IMR-90 (cell line): ENCODE measurements around the gene SLC7A7. TPM values are rescaled to one million over a fixed set of nuclear protein-coding genes. Genes with fewer than 3 reads are reported as not detected.

Experiments
- BHLHE40 ChIP-seq: fragments of 150-350 bp; IDR thresholded peaks from 2 replicates; pipeline ENCODE4 v1.6.1; 2016; ENCODE audit warnings: mild to moderate bottlenecking, low read depth, low read length
- CHD1 ChIP-seq: IDR thresholded peaks from 2 replicates; pipeline ENCODE4 v1.6.1; 2012; ENCODE audit warnings: low read depth, low read length, improper control_type of control experiment
- FOS ChIP-seq: fragments of 150-350 bp; IDR thresholded peaks from 2 replicates; pipeline ENCODE4 v1.6.1; 2016; ENCODE audit warnings: low read depth, low read length
- POLR2A ChIP-seq: IDR thresholded peaks from 2 replicates; pipeline ENCODE4 v1.6.1; 2012; ENCODE audit warnings: mild to moderate bottlenecking, low read depth, low read length
- RFX5 ChIP-seq: IDR thresholded peaks from 2 replicates; pipeline ENCODE4 v1.8.0; 2012; ENCODE audit warnings: low read depth, mild to moderate bottlenecking, low read length, moderate library complexity
- SMC3 ChIP-seq: fragments of 150-350 bp; IDR thresholded peaks from 2 replicates; pipeline ENCODE4 v1.6.1; 2016; ENCODE audit warnings: low read depth, mild to moderate bottlenecking, antibody characterized with exemption, low read length, moderate library complexity
- polyA plus RNA-seq, 3 experiments: library from polyadenylated mRNA; depleted of rRNA; stranded (reverse); fragments of >200 nt; gene quantifications; 2 replicates each; pipeline ENCODE4 v1.2.3, GENCODE V29; 2012; ENCODE audit warnings: low replicate concordance in 1 of 3
- total RNA-seq: library from RNA; depleted of rRNA; stranded (reverse); fragments of >200 nt; gene quantifications from 2 replicates; pipeline ENCODE4 v1.2.3, GENCODE V29; 2012
- TF ChIP-seq, protein P1 (sequence below): fragments of 150-350 bp; IDR thresholded peaks from 2 replicates; pipeline ENCODE4 v1.6.1; 2016; ENCODE audit warnings: low read depth, mild to moderate bottlenecking, low read length, moderate library complexity, borderline replicate concordance

The SLC7A7 gene
- total and polyA plus RNA-seq, 2 of the 4 experiments (the other 2 are of a cell fraction) = 1.8 to 2.0 TPM

DNA sequence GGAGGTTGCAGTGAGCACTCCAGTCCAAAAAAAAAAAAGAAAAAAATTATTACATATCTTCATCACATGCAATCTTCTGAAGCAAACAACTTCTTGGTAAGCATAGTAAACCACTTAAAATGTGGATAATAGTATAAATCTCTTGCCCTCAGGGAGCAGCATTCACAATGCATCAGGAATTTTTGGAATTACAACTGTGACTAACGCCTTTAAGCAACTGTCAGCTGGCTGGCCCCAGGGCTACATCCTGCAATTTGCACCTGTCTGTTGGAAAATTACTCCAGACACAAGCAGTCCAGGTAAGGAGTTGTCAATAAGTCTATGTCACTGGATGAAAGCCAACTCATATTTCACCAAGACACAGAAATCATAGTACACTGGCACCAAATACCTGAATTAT is 5.5 kb upstream of the SLC7A7 start (continued):
- no peak for TF ChIP-seq RFX5
- no peak for TF ChIP-seq SMC3
- no peak for TF ChIP-seq CHD1
- TF ChIP-seq BHLHE40 = no peak
- TF ChIP-seq, protein P1, sequence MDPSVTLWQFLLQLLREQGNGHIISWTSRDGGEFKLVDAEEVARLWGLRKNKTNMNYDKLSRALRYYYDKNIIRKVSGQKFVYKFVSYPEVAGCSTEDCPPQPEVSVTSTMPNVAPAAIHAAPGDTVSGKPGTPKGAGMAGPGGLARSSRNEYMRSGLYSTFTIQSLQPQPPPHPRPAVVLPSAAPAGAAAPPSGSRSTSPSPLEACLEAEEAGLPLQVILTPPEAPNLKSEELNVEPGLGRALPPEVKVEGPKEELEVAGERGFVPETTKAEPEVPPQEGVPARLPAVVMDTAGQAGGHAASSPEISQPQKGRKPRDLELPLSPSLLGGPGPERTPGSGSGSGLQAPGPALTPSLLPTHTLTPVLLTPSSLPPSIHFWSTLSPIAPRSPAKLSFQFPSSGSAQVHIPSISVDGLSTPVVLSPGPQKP = no peak
- TF ChIP-seq FOS = no peak
- TF ChIP-seq POLR2A = no peak
